Calu3 (cell line): ENCODE measurements around the gene STXBP1. TPM values are rescaled to one million over a fixed set of nuclear protein-coding genes. Genes with fewer than 3 reads are reported as not detected.

Experiments
- BruUV-seq: library from RNA; stranded (reverse); fragments of 400-500 nt; replicated peaks from 2 replicates; lab custom pipeline; 2021; lab: Mats Ljungman, UMichigan
- CTCF ChIA-PET: fragments of 300-600 bp; sonication (Branson Sonifier 250); formaldehyde crosslinking; loops from one replicate; lab custom pipeline; 2022; ENCODE audit warnings: antibody characterized with exemption; lab: Charles Lee
- DNase-seq: peaks from one replicate; pipeline ENCODE4 v3.0.0; 2022
- H3K27ac Mint-ChIP-seq: one replicate; pipeline ENCODE4 v1.8.0; 2022; ENCODE audit warnings: mixed read lengths; ENCODE audit not compliant: unreplicated experiment
- H3K27me3 Mint-ChIP-seq: one replicate; pipeline ENCODE4 v1.8.0; 2022; ENCODE audit warnings: mixed read lengths; ENCODE audit not compliant: unreplicated experiment
- H3K36me3 Mint-ChIP-seq: one replicate; pipeline ENCODE4 v1.8.0; 2022; ENCODE audit warnings: mild to moderate bottlenecking, moderate library complexity, mixed read lengths; ENCODE audit not compliant: insufficient read depth, unreplicated experiment
- H3K4me1 Mint-ChIP-seq: one replicate; pipeline ENCODE4 v1.8.0; 2022; ENCODE audit warnings: mild to moderate bottlenecking, low read depth, mixed read lengths; ENCODE audit not compliant: unreplicated experiment
- H3K4me3 Mint-ChIP-seq: one replicate; pipeline ENCODE4 v1.8.0; 2022; ENCODE audit warnings: mild to moderate bottlenecking, low read depth, moderate library complexity, mixed read lengths; ENCODE audit not compliant: unreplicated experiment
- H3K9me3 Mint-ChIP-seq: one replicate; pipeline ENCODE4 v1.8.0; 2022; ENCODE audit warnings: low read depth, mixed read lengths; ENCODE audit not compliant: unreplicated experiment
- intact Hi-C: fragments of 100-400 bp; cut with micrococcal nuclease; formaldehyde crosslinking; loops from one replicate; pipeline ENCODE4 v1.10.0; 2022; ENCODE audit not compliant: unreplicated experiment
- total RNA-seq: library from RNA; stranded (reverse); gene quantifications from 2 replicates; pipeline ENCODE4 v1.2.3, GENCODE V29; 2022
- TF ChIP-seq, protein P1 (sequence below): fragments of 200-600 bp; IDR thresholded peaks from one replicate; pipeline ENCODE4 v1.8.0; 2022; ENCODE audit warnings: antibody characterized with exemption; ENCODE audit not compliant: unreplicated experiment

STXBP1 gene
- total RNA-seq, 1 experiment from 2014 or later = 5.9 TPM

- Mint-ChIP-seq H3K36me3 (peaks cover 53% of the 10 kb centered on the region), H3K27me3 (no peaks in the 10 kb centered on the region), H3K27ac (no peak overlapping the region), H3K4me1 (no peaks in the 10 kb centered on the region), H3K9me3 (no peaks in the 10 kb centered on the region), H3K4me3 (no peak overlapping the region)
- CTCF ChIA-PET = no interaction called here
- DNase-seq = no peak
- no TSS peak for BruUV-seq
- intact Hi-C loops = no loop called here
- TF ChIP-seq, protein P1, sequence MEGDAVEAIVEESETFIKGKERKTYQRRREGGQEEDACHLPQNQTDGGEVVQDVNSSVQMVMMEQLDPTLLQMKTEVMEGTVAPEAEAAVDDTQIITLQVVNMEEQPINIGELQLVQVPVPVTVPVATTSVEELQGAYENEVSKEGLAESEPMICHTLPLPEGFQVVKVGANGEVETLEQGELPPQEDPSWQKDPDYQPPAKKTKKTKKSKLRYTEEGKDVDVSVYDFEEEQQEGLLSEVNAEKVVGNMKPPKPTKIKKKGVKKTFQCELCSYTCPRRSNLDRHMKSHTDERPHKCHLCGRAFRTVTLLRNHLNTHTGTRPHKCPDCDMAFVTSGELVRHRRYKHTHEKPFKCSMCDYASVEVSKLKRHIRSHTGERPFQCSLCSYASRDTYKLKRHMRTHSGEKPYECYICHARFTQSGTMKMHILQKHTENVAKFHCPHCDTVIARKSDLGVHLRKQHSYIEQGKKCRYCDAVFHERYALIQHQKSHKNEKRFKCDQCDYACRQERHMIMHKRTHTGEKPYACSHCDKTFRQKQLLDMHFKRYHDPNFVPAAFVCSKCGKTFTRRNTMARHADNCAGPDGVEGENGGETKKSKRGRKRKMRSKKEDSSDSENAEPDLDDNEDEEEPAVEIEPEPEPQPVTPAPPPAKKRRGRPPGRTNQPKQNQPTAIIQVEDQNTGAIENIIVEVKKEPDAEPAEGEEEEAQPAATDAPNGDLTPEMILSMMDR = no peak
Measured at GRCh38 chr9:127711831-127712274, 99.8 kb downstream of the STXBP1 start.

DNA sequence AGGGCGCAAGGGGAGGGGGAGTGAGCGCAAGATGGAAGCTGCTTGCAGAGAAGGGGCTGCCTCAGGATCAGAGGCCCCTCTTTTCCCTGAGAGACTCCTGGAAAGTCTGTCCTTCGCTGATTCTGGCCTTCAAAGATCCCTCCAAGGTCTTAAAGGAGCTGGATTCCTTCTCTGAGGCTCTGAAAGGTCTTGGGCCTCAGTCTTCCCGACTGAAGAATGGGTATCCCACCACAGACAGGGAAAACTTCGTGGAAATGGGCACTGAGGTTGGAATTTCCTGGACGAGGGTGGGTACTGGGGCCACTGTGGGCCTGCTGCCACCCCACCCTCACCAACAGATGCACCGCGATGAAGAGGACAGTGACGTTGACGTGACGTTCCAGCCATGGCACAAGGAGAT lies 100.3 kb downstream of the STXBP1 start:
- intact Hi-C loops = no loop called here
- Mint-ChIP-seq H3K27me3 (no peaks in the 10 kb centered on the region), H3K4me3 (no peak overlapping the region), H3K4me1 (no peaks in the 10 kb centered on the region), H3K27ac (no peak overlapping the region), H3K36me3 (peaks cover 55% of the 10 kb centered on the region), H3K9me3 (no peaks in the 10 kb centered on the region)
- no peak for DNase-seq
- TF ChIP-seq, protein P1 = no peak
- BruUV-seq = no TSS peak
- CTCF ChIA-PET = no interaction called here

- CTCF ChIA-PET = no interaction called here
- no peaks in the 10 kb centered on the region for H3K9me3 Mint-ChIP-seq
- TF ChIP-seq, protein P1 = no peak
- H3K36me3 Mint-ChIP-seq = peaks cover 55% of the 10 kb centered on the region
- no peaks in the 10 kb centered on the region for H3K4me1 Mint-ChIP-seq
- no peak for DNase-seq
- intact Hi-C loops = no loop called here
- no peak overlapping the region for H3K4me3 Mint-ChIP-seq
- BruUV-seq = no TSS peak
- H3K27ac Mint-ChIP-seq = no peak overlapping the region
- no peaks in the 10 kb centered on the region for H3K27me3 Mint-ChIP-seq
Measured at GRCh38 chr9:127712867-127713266, 100.8 kb downstream of the STXBP1 start.

DNA sequence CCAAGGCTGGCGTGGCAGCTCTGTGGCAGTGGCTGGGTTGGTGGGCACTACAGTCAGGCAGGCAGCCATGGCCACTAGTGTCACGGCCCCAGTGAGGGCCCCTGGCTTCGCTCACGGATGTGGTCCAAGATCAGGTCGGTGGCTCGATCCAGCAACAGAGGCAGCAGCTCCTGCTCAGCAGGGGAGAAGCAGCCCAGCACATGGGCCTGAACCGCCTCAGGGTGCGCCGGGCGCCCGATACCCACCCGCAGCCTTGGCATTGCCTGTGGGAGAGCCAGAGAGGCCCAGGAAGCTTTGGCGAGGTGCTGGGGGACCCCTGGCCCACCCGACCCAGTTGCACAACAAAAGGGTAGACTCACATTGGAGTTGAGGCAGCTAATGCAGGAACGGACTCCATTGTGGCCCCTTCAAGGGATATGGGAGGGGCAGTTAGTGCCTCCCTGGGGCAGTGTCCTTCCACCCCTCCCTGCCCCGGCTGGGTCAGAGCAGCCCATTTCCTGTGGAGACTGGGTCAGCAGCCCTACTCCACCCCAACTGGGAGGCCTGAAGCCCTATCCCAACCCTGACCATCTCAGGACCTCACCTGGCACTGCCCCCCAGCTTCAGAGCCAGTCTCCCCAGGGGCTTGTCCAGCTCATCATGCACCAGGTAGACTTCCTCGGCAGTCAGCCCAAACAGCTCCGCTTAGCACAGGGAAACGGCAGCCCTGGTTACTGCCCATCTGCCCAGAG lies 102.1 kb downstream of the STXBP1 start:
- peaks cover 48% of the 10 kb centered on the region for H3K36me3 Mint-ChIP-seq
- no TSS peak for BruUV-seq
- TF ChIP-seq, protein P1 = no peak
- no peaks in the 10 kb centered on the region for H3K9me3 Mint-ChIP-seq
- no peak for DNase-seq
- H3K4me3 Mint-ChIP-seq = peak overlapping the region; percentile 86
- H3K4me1 Mint-ChIP-seq = no peaks in the 10 kb centered on the region
- H3K27ac Mint-ChIP-seq = no peak overlapping the region
- CTCF ChIA-PET = interaction anchor here (0.6 kb wide), 1 partner anchor 10 kb away, joined by 6 read pairs; no protein-coding TSS in a partner anchor
- no peaks in the 10 kb centered on the region for H3K27me3 Mint-ChIP-seq
- intact Hi-C loops = no loop called here
